HG03039 (cell line): Measurements from ENCODE around the gene ZAR1L.
A peak's percentile ranks its signal among the peaks of the same experiment; 100 is the strongest.
"Not testable (repeated sequence)": the region's sequence is repeated elsewhere in the genome, so short reads cannot be mapped to it uniquely, and the experiment has no call there.

Source experiments
- ATAC-seq: cut with Tn5 transposase; IDR thresholded peaks from one replicate; pipeline ENCODE4 v1.9.1; 2021; ENCODE audit warnings: mild to moderate bottlenecking, moderate library complexity; ENCODE audit not compliant: unreplicated experiment

The ZAR1L gene

GRCh38 chr13:32315238-32316027 lies at the start of gene ZAR1L, which contains the start of gene BRCA2:
Gene ZAR1L, minus strand, starts transcription at chr13:32315363. Its CDS starts 3,438 bp downstream, at chr13:32311925.
Gene BRCA2, plus strand, starts transcription at chr13:32315508. Its CDS starts 953 bp downstream, at chr13:32316461.
- ATAC-seq = peak; percentile 94

- ATAC-seq = no peak
Observed at GRCh38 chr13:32362574-32362973, 47.4 kb upstream of the ZAR1L start.

- ATAC-seq = not testable (repeated sequence)
Observed at GRCh38 chr13:32355935-32356334, 40.8 kb upstream of the ZAR1L start.

- no peak for ATAC-seq
Observed at GRCh38 chr13:32354040-32354439, 38.9 kb upstream of the ZAR1L start.

- not testable (repeated sequence) for ATAC-seq
Observed at GRCh38 chr13:32350839-32351441, 35.8 kb upstream of the ZAR1L start.

GRCh38 chr13:32347651-32348050 lies 32.5 kb upstream of the ZAR1L start:
- ATAC-seq = no peak

- ATAC-seq = no peak
Observed at GRCh38 chr13:32340914-32341313, 25.8 kb upstream of the ZAR1L start.

- no peak for ATAC-seq
Observed at GRCh38 chr13:32334671-32335070, 19.5 kb upstream of the ZAR1L start.

- no peak for ATAC-seq
Observed at GRCh38 chr13:32330441-32330840, 15.3 kb upstream of the ZAR1L start.

- ATAC-seq = no peak
Observed at GRCh38 chr13:32323912-32324311, 8.7 kb upstream of the ZAR1L start.

- ATAC-seq = no peak
Observed at GRCh38 chr13:32320528-32320927, 5.4 kb upstream of the ZAR1L start.

GRCh38 chr13:32317716-32318465 lies 2.7 kb upstream of the ZAR1L start:
- no peak for ATAC-seq

GRCh38 chr13:32316501-32316900 lies 1.3 kb upstream of the ZAR1L start:
- ATAC-seq = no peak

GRCh38 chr13:32316028-32316339 lies 821 bp upstream of the ZAR1L start:
- peak; percentile 43 for ATAC-seq

- ATAC-seq = peak; percentile 12
Observed at GRCh38 chr13:32314271-32315237, 609 bp downstream of the ZAR1L start.

- ATAC-seq = no peak
Observed at GRCh38 chr13:32311188-32311897, 3.8 kb downstream of the ZAR1L start.

GRCh38 chr13:32310134-32310706 lies 4.9 kb downstream of the ZAR1L start:
- ATAC-seq = peak; percentile 49

GRCh38 chr13:32309312-32310133 lies 5.6 kb downstream of the ZAR1L start:
- peak; percentile 26 for ATAC-seq

GRCh38 chr13:32305646-32306045 lies 9.5 kb downstream of the ZAR1L start:
- no peak for ATAC-seq
